HCT116 (cell line): ENCODE results near the gene LYPD4.
"Not testable (repeated sequence)": the region's sequence is repeated elsewhere in the genome, so short reads cannot be mapped to it uniquely, and the experiment has no call there.

Experiments used
- EZH2 ChIP-seq: fragments of 200-600 bp; sonication (generic); IDR thresholded peaks from 2 replicates; pipeline ENCODE4 v1.6.1; 2017; ENCODE audit warnings: antibody characterized with exemption, mixed run types
- EZH2phosphoT487 ChIP-seq: fragments of 200-600 bp; IDR thresholded peaks from 2 replicates; pipeline ENCODE4 v1.6.1; 2018; ENCODE audit warnings: antibody characterized with exemption, borderline replicate concordance
- JUND ChIP-seq: IDR thresholded peaks from 2 replicates; pipeline ENCODE4 v1.6.1; 2012
- POLR2A ChIP-seq: IDR thresholded peaks from 2 replicates; pipeline ENCODE4 v1.7.0; 2011; ENCODE audit warnings: borderline replicate concordance; ENCODE audit not compliant: insufficient read depth, insufficient read length; ENCODE audit errors: extremely low read depth
- POLR2AphosphoS5 ChIP-seq: IDR thresholded peaks from 2 replicates; pipeline ENCODE4 v1.6.1; 2011; ENCODE audit warnings: mild to moderate bottlenecking, low read depth, low read length, moderate library complexity
- RAD21 ChIP-seq: IDR thresholded peaks from 2 replicates; pipeline ENCODE4 v1.6.1; 2012; ENCODE audit warnings: low read depth, mild to moderate bottlenecking
- SIN3A ChIP-seq: IDR thresholded peaks from 2 replicates; pipeline ENCODE4 v1.6.1; 2012; ENCODE audit warnings: low read depth
- SP1 ChIP-seq: IDR thresholded peaks from 2 replicates; pipeline ENCODE4 v1.6.1; 2012; ENCODE audit warnings: low read depth
- SRF ChIP-seq: IDR thresholded peaks from 2 replicates; pipeline ENCODE4 v1.6.1; 2012; ENCODE audit warnings: low read depth
- YY1 ChIP-seq: IDR thresholded peaks from 2 replicates; pipeline ENCODE4 v1.6.1; 2011; ENCODE audit warnings: low read length, low read depth, moderate library complexity, mild to moderate bottlenecking; ENCODE audit not compliant: insufficient replicate concordance; ENCODE audit errors: extremely low read depth
- ZFX ChIP-seq: fragments of 450-650 bp; IDR thresholded peaks from 2 replicates; pipeline ENCODE4 v1.6.1; 2017
- TF ChIP-seq, protein P1 (sequence below), 3 experiments: fragments of 200-600 bp in 1 of 3; sonication (generic) in 1 of 3; IDR thresholded peaks in 2 of 3; conservative IDR thresholded peaks in 1 of 3; 2 replicates each; pipeline ENCODE4 v1.5.1; 2012 to 2017; ENCODE audit warnings: low read depth in 2 of 3, low read length in 2 of 3, antibody characterized with exemption in 1 of 3, borderline replicate concordance in 1 of 3, control low read depth in 1 of 3, mild to moderate bottlenecking in 1 of 3, mixed read lengths in 1 of 3, mixed run types in 1 of 3, moderate library complexity in 1 of 3; ENCODE audit not compliant: insufficient read depth in 1 of 3
- TF ChIP-seq, protein P2 (sequence below): IDR thresholded peaks from 2 replicates; pipeline ENCODE4 v1.6.1; 2012
- TF ChIP-seq, protein P3 (sequence below): IDR thresholded peaks from 2 replicates; pipeline ENCODE4 v1.6.1; 2012; ENCODE audit warnings: low read depth

DNA sequence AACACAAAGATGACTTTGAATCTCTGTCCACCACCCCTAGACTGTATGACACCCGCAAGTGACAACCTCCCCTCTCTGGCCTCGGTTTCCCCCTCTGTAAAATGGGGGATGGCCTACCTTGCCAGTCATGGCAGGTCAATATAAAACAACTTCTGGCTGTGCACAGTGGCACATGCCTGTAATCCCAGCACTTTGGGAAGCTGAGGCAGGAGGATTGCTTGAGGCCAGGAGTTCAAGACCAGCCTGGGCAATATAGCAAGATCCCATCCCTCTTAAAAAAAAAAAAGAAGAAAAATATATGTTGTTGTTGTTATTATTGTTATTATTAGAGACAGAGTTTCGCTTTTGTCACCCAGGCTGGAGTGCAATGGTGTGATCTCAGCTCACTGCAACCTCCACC is 31.5 kb upstream of the LYPD4 start:
- TF ChIP-seq POLR2A, YY1, EZH2, POLR2AphosphoS5, ZFX, SP1, EZH2phosphoT487, SIN3A, RAD21, JUND, SRF: not testable (repeated sequence)
- TF ChIP-seq, protein P1, sequence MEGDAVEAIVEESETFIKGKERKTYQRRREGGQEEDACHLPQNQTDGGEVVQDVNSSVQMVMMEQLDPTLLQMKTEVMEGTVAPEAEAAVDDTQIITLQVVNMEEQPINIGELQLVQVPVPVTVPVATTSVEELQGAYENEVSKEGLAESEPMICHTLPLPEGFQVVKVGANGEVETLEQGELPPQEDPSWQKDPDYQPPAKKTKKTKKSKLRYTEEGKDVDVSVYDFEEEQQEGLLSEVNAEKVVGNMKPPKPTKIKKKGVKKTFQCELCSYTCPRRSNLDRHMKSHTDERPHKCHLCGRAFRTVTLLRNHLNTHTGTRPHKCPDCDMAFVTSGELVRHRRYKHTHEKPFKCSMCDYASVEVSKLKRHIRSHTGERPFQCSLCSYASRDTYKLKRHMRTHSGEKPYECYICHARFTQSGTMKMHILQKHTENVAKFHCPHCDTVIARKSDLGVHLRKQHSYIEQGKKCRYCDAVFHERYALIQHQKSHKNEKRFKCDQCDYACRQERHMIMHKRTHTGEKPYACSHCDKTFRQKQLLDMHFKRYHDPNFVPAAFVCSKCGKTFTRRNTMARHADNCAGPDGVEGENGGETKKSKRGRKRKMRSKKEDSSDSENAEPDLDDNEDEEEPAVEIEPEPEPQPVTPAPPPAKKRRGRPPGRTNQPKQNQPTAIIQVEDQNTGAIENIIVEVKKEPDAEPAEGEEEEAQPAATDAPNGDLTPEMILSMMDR (IDR thresholded peaks at IDR 0.05 in 2 of 3, conservative IDR thresholded peaks at IDR 0.05 in 1 of 3; ENCODE audit: borderline replicate concordance in 1 of 3, insufficient read depth in 1 of 3, low read depth in 2 of 3, low read length in 2 of 3), result not testable (repeated sequence)
- TF ChIP-seq, protein P2, sequence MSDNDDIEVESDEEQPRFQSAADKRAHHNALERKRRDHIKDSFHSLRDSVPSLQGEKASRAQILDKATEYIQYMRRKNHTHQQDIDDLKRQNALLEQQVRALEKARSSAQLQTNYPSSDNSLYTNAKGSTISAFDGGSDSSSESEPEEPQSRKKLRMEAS, result not testable (repeated sequence)
- TF ChIP-seq, protein P3, sequence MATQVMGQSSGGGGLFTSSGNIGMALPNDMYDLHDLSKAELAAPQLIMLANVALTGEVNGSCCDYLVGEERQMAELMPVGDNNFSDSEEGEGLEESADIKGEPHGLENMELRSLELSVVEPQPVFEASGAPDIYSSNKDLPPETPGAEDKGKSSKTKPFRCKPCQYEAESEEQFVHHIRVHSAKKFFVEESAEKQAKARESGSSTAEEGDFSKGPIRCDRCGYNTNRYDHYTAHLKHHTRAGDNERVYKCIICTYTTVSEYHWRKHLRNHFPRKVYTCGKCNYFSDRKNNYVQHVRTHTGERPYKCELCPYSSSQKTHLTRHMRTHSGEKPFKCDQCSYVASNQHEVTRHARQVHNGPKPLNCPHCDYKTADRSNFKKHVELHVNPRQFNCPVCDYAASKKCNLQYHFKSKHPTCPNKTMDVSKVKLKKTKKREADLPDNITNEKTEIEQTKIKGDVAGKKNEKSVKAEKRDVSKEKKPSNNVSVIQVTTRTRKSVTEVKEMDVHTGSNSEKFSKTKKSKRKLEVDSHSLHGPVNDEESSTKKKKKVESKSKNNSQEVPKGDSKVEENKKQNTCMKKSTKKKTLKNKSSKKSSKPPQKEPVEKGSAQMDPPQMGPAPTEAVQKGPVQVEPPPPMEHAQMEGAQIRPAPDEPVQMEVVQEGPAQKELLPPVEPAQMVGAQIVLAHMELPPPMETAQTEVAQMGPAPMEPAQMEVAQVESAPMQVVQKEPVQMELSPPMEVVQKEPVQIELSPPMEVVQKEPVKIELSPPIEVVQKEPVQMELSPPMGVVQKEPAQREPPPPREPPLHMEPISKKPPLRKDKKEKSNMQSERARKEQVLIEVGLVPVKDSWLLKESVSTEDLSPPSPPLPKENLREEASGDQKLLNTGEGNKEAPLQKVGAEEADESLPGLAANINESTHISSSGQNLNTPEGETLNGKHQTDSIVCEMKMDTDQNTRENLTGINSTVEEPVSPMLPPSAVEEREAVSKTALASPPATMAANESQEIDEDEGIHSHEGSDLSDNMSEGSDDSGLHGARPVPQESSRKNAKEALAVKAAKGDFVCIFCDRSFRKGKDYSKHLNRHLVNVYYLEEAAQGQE, result not testable (repeated sequence)
